Naive B cell (primary cell): Measurements from ENCODE around the gene CUX1. TPM values are rescaled to one million over a fixed set of nuclear protein-coding genes. Genes with fewer than 3 reads are reported as not detected.
"Not testable (repeated sequence)": the region's sequence is repeated elsewhere in the genome, so short reads cannot be mapped to it uniquely, and the experiment has no call there.

Experiments
- ATAC-seq, 2 donors: fragments of 150-1000 bp; cut with Tn5 transposase; 2 replicates each; pipeline ENCODE4 v1.10.0; 2021; ENCODE audit warnings: low read depth in 2 of 2, mild to moderate bottlenecking in 2 of 2, moderate library complexity in 2 of 2
- DNase-seq: peaks from one replicate; pipeline ENCODE4 v3.0.0; 2022
- H3K27ac Mint-ChIP-seq, 6 donors: one replicate each; pipeline ENCODE4 v1.8.0; 2020 to 2022; ENCODE audit warnings: mild to moderate bottlenecking in 6 of 6, mixed read lengths in 6 of 6, moderate library complexity in 5 of 6, inconsistent platforms in 2 of 6
- H3K27me3 Mint-ChIP-seq, 3 donors: one replicate each; pipeline ENCODE4 v1.8.0; 2021 to 2022; ENCODE audit warnings: mixed read lengths in 3 of 3, mild to moderate bottlenecking in 1 of 3
- H3K36me3 Mint-ChIP-seq, 2 donors: one replicate each; pipeline ENCODE4 v1.8.0; 2020 to 2022; ENCODE audit warnings: mixed read lengths in 2 of 2, inconsistent platforms in 1 of 2, mild to moderate bottlenecking in 1 of 2
- H3K4me1 Mint-ChIP-seq, 3 donors: one replicate each; pipeline ENCODE4 v1.8.0; 2020 to 2022; ENCODE audit warnings: mixed read lengths in 3 of 3, inconsistent platforms in 1 of 3, mild to moderate bottlenecking in 1 of 3, moderate library complexity in 1 of 3
- H3K4me3 Mint-ChIP-seq, 8 donors: one replicate each; pipeline ENCODE4 v1.8.0; 2020 to 2022; ENCODE audit warnings: mild to moderate bottlenecking in 8 of 8, mixed read lengths in 8 of 8, moderate library complexity in 8 of 8, inconsistent platforms in 2 of 8
- H3K9me3 Mint-ChIP-seq, 7 donors: one replicate each; pipeline ENCODE4 v1.8.0; 2020 to 2022; ENCODE audit warnings: mixed read lengths in 7 of 7, mild to moderate bottlenecking in 5 of 7, inconsistent platforms in 2 of 7, moderate library complexity in 1 of 7
- polyA plus RNA-seq, 6 donors: library from polyadenylated mRNA; unstranded; fragments of 300-500 nt; fragmentation: Illumina TruSeq; gene quantifications; one replicate each; pipeline ENCODE4 v1.2.3, GENCODE V29; 2021; ENCODE audit warnings: low read depth in 6 of 6

CUX1 gene
- polyA plus RNA-seq, 6 donors from 2014 or later: 0.66 to 31.5 (median 14.5) TPM

- Mint-ChIP-seq H3K36me3 (no peaks in the 10 kb centered on the region), H3K27me3 (no peaks in the 10 kb centered on the region), H3K27ac (peak overlapping the region in 2 of 6 donors; percentile 28 to 67), H3K9me3 (no peaks in the 10 kb centered on the region), H3K4me3 (peak overlapping the region in 2 of 8 donors; percentile 42 to 64), H3K4me1 (peaks cover 34 to 61% (median 37%) of the 10 kb centered on the region in 3 donors)
- DNase-seq (no peak), ATAC-seq (no peak)
These were observed 165.9 kb downstream of the CUX1 start for GRCh38 chr7:101983147-101983811.

- Mint-ChIP-seq H3K27me3 (no peaks in the 10 kb centered on the region), H3K4me3 (no peak overlapping the region), H3K36me3 (no peaks in the 10 kb centered on the region), H3K9me3 (no peaks in the 10 kb centered on the region), H3K4me1 (peaks cover 34 to 71% (median 40%) of the 10 kb centered on the region in 3 donors), H3K27ac (peak overlapping the region in 1 of 6 donors; percentile 60)
- ATAC-seq: no peak
- no peak for DNase-seq
These were observed 166.9 kb downstream of the CUX1 start for GRCh38 chr7:101984133-101984879.

- Mint-ChIP-seq H3K27me3 (no peaks in the 10 kb centered on the region), H3K36me3 (no peaks in the 10 kb centered on the region), H3K9me3 (no peaks in the 10 kb centered on the region), H3K4me1 (peaks cover 41 to 81% (median 47%) of the 10 kb centered on the region in 3 donors), H3K27ac (no peak overlapping the region), H3K4me3 (peak overlapping the region in 1 of 8 donors; percentile 0)
- ATAC-seq (no peak), DNase-seq (no peak)
These were observed 167.9 kb downstream of the CUX1 start for GRCh38 chr7:101985057-101985902.

GRCh38 chr7:101985903-101986734 is 168.7 kb downstream of the CUX1 start:
- ATAC-seq: no peak
- no peak for DNase-seq
- peak overlapping the region in 1 of 8 donors; percentile 0 for H3K4me3 Mint-ChIP-seq
- H3K36me3 Mint-ChIP-seq: no peaks in the 10 kb centered on the region
- peaks cover 49 to 83% (median 49%) of the 10 kb centered on the region in 3 donors for H3K4me1 Mint-ChIP-seq
- no peak overlapping the region for H3K27ac Mint-ChIP-seq
- no peaks in the 10 kb centered on the region for H3K9me3 Mint-ChIP-seq
- H3K27me3 Mint-ChIP-seq: no peaks in the 10 kb centered on the region

GRCh38 chr7:101987494-101987893 is 170.1 kb downstream of the CUX1 start:
- DNase-seq (no peak), ATAC-seq (no peak)
- H3K4me3 Mint-ChIP-seq: peak overlapping the region in 1 of 8 donors; percentile 26
- no peaks in the 10 kb centered on the region for H3K27me3 Mint-ChIP-seq
- H3K36me3 Mint-ChIP-seq: no peaks in the 10 kb centered on the region
- peak overlapping the region in 3 of 6 donors; percentile 15 to 58 (median 28) for H3K27ac Mint-ChIP-seq
- no peaks in the 10 kb centered on the region for H3K9me3 Mint-ChIP-seq
- peaks cover 50 to 83% (median 51%) of the 10 kb centered on the region in 3 donors for H3K4me1 Mint-ChIP-seq

- peaks cover 50 to 79% (median 51%) of the 10 kb centered on the region in 3 donors for H3K4me1 Mint-ChIP-seq
These were observed 170.6 kb downstream of the CUX1 start for GRCh38 chr7:101988060-101988459.

GRCh38 chr7:101988513-101988912 is 171.1 kb downstream of the CUX1 start:
- peaks cover 47 to 76% (median 49%) of the 10 kb centered on the region in 3 donors for H3K4me1 Mint-ChIP-seq
- H3K27ac Mint-ChIP-seq: peak overlapping the region in 3 of 6 donors; percentile 29 to 61 (median 51)
- H3K4me3 Mint-ChIP-seq: peak overlapping the region in 1 of 8 donors; percentile 26
- H3K9me3 Mint-ChIP-seq: no peaks in the 10 kb centered on the region
- no peaks in the 10 kb centered on the region for H3K36me3 Mint-ChIP-seq
- no peak for DNase-seq
- no peaks in the 10 kb centered on the region for H3K27me3 Mint-ChIP-seq
- no peak for ATAC-seq

More at GRCh38 chr7:101988060-101988459, 170.6 kb downstream of the CUX1 start:
- not testable (repeated sequence) for ATAC-seq, H3K36me3 Mint-ChIP-seq, H3K9me3 Mint-ChIP-seq, H3K27me3 Mint-ChIP-seq, DNase-seq
- Mint-ChIP-seq H3K4me3 (peak overlapping the region in 2 of 8 donors; percentile 26 to 51), H3K27ac (peak overlapping the region in 4 of 6 donors; percentile 15 to 61 (median 28))

GRCh38 chr7:101989101-101989500 is 171.7 kb downstream of the CUX1 start:
- Mint-ChIP-seq H3K36me3 (no peaks in the 10 kb centered on the region), H3K27me3 (no peaks in the 10 kb centered on the region), H3K27ac (peak overlapping the region in 2 of 6 donors; percentile 47 to 61), H3K4me1 (peaks cover 50 to 80% (median 54%) of the 10 kb centered on the region in 3 donors), H3K9me3 (no peaks in the 10 kb centered on the region), H3K4me3 (peak overlapping the region in 1 of 8 donors; percentile 13)
- ATAC-seq (no peak), DNase-seq (no peak)

- DNase-seq (peak; percentile 77), ATAC-seq (peak; percentile 89 to 92)
- H3K36me3 Mint-ChIP-seq: peaks cover 0 to 6% of the 10 kb centered on the region in 2 donors
- H3K27me3 Mint-ChIP-seq: no peaks in the 10 kb centered on the region
- H3K9me3 Mint-ChIP-seq: no peaks in the 10 kb centered on the region
- peak overlapping the region; percentile 86 to 96 (median 93) for H3K27ac Mint-ChIP-seq
- peak overlapping the region; percentile 57 to 95 (median 85) for H3K4me3 Mint-ChIP-seq
- H3K4me1 Mint-ChIP-seq: peaks cover 62 to 86% (median 66%) of the 10 kb centered on the region in 3 donors
These were observed 173.5 kb downstream of the CUX1 start for GRCh38 chr7:101990811-101991418.

GRCh38 chr7:101991860-101992259 is 174.4 kb downstream of the CUX1 start:
- peaks cover 66 to 85% (median 71%) of the 10 kb centered on the region in 3 donors for H3K4me1 Mint-ChIP-seq
- ATAC-seq (no peak), DNase-seq (no peak)
- H3K36me3 Mint-ChIP-seq: peaks cover 5 to 6% of the 10 kb centered on the region in 2 donors
- no peaks in the 10 kb centered on the region for H3K27me3 Mint-ChIP-seq
- H3K4me3 Mint-ChIP-seq: peak overlapping the region in 7 of 8 donors; percentile 15 to 95 (median 80)
- H3K27ac Mint-ChIP-seq: peak overlapping the region in 4 of 6 donors; percentile 74 to 96 (median 84)
- no peaks in the 10 kb centered on the region for H3K9me3 Mint-ChIP-seq

- no peaks in the 10 kb centered on the region for H3K27me3 Mint-ChIP-seq
- H3K27ac Mint-ChIP-seq: peak overlapping the region in 2 of 6 donors; percentile 29 to 88
- peaks cover 61 to 85% (median 73%) of the 10 kb centered on the region in 3 donors for H3K4me1 Mint-ChIP-seq
- H3K9me3 Mint-ChIP-seq: no peaks in the 10 kb centered on the region
- DNase-seq (no peak), ATAC-seq (no peak)
- H3K4me3 Mint-ChIP-seq: peak overlapping the region in 4 of 8 donors; percentile 29 to 50 (median 34)
- H3K36me3 Mint-ChIP-seq: peaks cover 6% of the 10 kb centered on the region in 2 donors
These were observed 175.9 kb downstream of the CUX1 start for GRCh38 chr7:101993311-101993710.

GRCh38 chr7:101995121-101995520 is 177.7 kb downstream of the CUX1 start:
- Mint-ChIP-seq H3K27me3 (no peaks in the 10 kb centered on the region), H3K9me3 (no peaks in the 10 kb centered on the region), H3K4me3 (peak overlapping the region in 5 of 8 donors; percentile 15 to 56 (median 19)), H3K36me3 (peaks cover 6% of the 10 kb centered on the region in 2 donors), H3K4me1 (peaks cover 51 to 74% (median 72%) of the 10 kb centered on the region in 3 donors), H3K27ac (peak overlapping the region in 4 of 6 donors; percentile 63 to 92 (median 74))
- ATAC-seq: no peak
- DNase-seq: no peak
